PC-9 (cell line): ENCODE data around the gene SERTM1.

Source experiments
- EZH2 ChIP-seq: fragments of 200-600 bp; sonication (generic); IDR thresholded peaks from 2 replicates; pipeline ENCODE4 v1.8.0; 2017; ENCODE audit warnings: antibody characterized with exemption, low read depth
- TF ChIP-seq, protein P1 (sequence below): fragments of 200-600 bp; sonication (generic); conservative IDR thresholded peaks from 2 replicates; pipeline ENCODE4 v1.6.1; 2017; ENCODE audit warnings: mixed run types, antibody characterized with exemption, mild to moderate bottlenecking, moderate library complexity

DNA sequence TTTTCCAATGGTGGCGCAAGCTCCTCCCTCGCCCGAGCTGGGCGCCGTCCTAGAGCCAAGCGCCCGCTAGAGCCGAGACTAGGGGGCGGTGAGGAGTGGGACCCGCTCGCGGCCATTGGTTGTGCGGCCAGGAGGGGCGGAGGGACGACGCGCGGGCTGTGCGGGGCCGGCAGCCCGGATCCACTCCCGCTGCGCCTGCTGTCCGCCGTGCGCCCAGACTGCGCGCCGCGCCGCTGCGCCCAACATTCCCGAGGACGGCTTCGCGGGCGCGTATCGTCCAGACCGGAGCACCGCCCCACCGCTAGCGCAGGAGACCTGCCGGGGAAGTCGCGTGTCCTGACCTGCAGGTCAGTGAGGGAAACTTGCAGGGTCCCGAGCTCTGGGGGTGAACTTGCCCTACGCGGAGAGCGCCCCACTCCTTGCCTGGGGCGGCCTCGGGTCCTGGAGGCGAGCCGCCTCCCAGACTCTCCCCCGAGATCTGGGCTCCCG lies at the start of gene SERTM1:
- TF ChIP-seq, protein P1, sequence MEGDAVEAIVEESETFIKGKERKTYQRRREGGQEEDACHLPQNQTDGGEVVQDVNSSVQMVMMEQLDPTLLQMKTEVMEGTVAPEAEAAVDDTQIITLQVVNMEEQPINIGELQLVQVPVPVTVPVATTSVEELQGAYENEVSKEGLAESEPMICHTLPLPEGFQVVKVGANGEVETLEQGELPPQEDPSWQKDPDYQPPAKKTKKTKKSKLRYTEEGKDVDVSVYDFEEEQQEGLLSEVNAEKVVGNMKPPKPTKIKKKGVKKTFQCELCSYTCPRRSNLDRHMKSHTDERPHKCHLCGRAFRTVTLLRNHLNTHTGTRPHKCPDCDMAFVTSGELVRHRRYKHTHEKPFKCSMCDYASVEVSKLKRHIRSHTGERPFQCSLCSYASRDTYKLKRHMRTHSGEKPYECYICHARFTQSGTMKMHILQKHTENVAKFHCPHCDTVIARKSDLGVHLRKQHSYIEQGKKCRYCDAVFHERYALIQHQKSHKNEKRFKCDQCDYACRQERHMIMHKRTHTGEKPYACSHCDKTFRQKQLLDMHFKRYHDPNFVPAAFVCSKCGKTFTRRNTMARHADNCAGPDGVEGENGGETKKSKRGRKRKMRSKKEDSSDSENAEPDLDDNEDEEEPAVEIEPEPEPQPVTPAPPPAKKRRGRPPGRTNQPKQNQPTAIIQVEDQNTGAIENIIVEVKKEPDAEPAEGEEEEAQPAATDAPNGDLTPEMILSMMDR, result no peak
- no peak for TF ChIP-seq EZH2
